Upper lobe of left lung (tissue), 4 donors: ENCODE measurements around the gene GLI1.

Source experiments
- CTCF ChIP-seq, 6 experiments: fragments of 450-650 bp in 4 of 6; fragments of 200-600 bp in 2 of 6; sonication (generic) in 2 of 6; IDR thresholded peaks; one replicate each; pipeline ENCODE4 v1.5.1; 2016 to 2019; ENCODE audit warnings: antibody characterized with exemption in 6 of 6
- POLR2AphosphoS5 ChIP-seq, 2 donors: sonication (generic); formaldehyde crosslinking; IDR thresholded peaks; one replicate each; pipeline ENCODE4 v1.5.1; 2017; ENCODE audit warnings: antibody characterized with exemption in 2 of 2

- TF ChIP-seq CTCF (IDR thresholded peaks at IDR 0.05) (no peak), POLR2AphosphoS5 (IDR thresholded peaks at IDR 0.05) (no peak)
Measured at GRCh38 chr12:57459750-57460467, at the start of gene GLI1.
